HG03097 (cell line): ENCODE measurements around the gene CNGA3.

Source experiments
- ATAC-seq: cut with Tn5 transposase; IDR thresholded peaks from one replicate; pipeline ENCODE4 v1.9.1; 2021; ENCODE audit not compliant: unreplicated experiment, low FRiP score

Gene CNGA3

DNA sequence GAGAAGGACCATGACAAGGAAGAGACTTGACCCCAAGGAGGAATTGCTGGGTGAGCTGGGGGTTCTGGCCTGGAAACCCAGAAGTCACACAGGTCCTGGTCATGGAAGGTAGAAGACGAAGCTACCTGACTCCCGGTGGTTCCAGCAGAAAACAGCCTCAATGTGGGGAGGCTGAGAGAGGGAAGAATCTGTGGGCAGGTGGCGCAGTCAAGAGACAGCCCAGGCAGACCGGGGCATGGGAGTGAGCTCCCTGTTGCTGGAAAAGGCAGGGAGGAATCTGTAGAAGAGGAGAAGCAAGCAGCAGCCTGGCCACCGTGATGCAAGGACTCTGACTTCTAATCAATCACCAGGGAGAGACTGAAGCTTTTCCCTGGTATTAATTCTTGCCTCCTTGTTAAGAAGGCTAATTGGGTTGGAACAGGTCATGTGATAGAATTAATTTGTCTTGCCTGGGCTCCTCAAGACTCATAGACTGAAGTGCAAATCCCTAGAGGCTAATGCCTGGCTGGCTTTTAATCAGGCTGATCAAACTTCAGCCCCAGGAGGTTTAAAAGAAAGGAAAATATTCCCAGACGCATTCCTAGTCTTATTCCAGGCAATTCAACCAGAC, 30.1 kb downstream of the CNGA3 start:
- no peak for ATAC-seq

DNA sequence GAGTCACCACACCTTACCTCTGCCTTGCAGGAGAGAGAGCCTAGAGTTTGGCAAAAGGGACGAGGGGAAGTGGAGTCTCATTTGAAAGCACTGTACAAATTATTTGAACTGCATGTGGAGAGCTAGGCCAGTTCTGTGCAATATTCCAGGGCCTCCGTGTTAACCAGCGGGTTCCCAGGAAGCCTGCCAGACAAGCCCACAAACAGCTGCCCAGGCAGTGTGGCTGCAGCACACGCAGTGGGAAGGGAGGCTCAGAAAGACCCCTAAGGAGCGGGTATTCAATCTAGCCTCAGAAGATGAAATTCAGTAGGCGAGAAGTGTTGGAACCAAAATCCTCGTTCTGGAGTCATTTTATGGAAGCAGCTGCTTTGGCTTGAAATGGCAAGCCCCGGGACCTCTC, 30.7 kb downstream of the CNGA3 start:
- ATAC-seq = no peak

GRCh38 chr2:98377544-98377943, 31.3 kb downstream of the CNGA3 start:
- ATAC-seq = no peak

DNA sequence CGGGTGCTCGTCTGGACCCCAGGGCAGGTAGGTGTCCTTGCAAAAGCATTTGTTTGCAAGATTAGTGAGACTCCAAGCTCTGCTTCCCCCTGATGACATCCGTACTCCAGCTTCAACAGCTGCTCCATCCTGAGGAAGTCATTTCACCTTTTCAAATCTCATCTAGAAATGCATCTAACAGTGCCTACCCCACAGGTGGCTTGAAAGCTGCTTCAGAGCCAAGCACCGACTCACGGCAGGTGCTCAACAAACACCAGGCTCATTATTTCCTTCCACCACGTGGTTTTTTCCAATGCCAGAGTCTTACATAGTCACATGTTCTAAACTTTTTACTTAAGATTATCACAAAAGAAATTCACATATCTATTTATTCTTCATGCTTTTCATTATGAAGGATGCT, 31.9 kb downstream of the CNGA3 start:
- ATAC-seq = no peak

DNA sequence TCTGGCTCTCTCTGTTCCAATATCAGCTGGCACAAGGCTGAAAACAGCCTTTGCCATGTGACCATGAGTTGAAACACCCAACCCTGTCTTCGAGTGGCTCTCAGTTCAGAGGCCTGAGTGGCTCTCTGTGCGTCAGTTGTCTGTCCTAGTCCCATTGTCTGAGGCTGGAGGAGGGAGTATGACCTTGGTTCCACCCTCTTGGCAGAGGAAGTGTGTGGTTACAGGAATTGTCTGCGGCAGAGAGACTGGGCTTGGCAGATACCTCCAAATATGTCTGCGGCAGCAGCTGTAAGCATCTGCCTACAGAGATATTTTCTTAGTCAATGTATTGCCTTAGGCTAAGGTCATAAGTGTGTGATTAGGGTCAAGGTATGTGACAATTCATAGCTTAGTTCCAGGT, 32.6 kb downstream of the CNGA3 start:
- no peak for ATAC-seq

DNA sequence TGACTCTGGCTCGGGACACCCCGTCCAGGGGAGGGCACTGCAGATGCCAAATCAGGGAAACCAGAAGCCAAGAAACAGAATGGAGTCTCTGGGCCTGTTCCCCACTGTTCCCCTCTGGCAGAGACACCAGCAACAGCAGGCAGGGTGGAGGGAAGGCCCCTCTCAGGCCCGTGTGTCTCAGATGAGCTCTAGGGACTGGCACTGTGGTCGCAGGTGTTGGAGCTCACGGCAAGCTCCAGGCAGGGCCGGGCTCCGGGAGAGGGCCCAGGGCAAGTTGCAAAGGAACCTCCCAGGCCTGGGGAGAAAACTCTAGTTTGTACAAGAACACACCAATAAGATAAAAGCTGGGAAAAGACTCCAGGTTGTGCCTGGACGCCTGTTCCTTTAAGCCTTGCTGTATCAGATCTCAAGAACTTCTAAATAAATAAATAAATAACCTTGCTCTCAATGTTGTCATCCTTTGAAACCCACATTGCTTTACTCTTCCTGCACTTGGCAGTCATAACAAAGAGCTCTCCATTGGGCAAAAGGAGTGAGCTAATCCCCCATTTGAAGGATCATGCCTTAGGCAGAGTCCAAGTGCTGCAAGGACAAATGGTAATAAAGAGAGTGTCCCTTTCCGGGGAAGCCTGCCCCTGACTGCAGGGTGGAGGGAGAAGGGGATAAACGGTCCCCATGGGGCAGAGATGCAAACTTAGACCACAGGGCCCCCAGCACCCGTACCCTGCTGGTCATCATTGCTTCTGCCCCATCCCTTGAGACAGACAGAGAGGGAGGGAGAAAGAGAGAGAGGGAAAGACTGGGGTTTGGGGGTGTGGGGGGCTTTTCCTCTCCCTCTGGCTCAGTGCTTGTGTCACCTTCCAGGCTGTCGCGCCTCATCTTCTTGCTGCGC, 33.3 kb downstream of the CNGA3 start:
- ATAC-seq = no peak

DNA sequence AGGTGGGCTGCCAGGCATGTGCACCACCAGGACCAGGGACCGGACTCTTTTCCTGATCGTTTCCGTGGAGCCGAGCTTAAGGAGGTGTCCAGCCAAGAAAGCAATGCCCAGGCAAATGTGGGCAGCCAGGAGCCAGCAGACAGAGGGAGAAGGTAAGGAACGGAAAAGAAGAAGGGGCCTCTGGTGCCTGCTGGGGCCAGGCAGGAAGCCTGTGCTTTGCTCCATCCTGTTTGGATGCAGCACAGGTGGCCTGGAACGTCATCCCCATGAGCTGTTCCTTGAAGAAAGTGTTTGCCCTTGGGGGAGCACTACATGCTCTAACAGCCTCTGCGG, 33.9 kb downstream of the CNGA3 start:
- ATAC-seq = no peak

DNA sequence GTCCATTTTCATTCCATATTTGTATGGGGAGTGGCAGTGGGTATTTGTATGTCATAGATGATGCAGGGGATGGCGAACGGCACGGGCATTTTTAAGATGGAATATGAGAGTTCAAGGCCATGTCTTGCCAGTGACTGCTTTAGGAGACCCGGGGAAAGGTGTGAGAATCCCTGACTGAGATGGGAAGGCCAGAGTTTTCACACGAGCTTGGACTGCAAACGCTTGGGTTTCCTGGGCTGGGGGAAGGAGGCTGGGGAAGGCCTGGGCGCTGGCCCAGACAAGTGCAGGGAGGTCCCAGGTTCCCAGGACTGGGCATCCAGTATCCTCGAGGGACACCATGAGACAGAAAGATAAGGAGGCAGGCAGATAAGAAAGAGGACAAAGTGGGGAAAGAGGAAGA, 35.2 kb downstream of the CNGA3 start:
- no peak for ATAC-seq

DNA sequence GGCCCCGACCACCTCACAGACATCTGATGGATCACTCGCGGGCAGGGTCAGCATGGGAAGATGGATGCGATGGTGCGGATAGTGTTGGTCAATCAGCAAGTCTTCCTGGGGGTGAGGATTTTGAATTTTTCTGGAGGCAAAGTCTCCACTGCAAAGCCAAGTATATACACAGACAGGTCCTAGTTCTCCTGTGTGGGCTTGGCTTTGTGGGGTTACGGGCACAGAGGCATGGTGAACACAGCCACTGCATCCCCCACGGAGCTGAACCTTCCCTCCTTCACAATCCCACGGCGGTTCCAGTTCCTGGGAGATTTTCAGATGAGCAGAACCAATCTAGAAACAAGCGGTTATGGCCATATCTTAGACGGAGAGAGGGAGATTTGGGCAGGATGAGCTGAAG, 35.8 kb downstream of the CNGA3 start:
- no peak for ATAC-seq

- no peak for ATAC-seq
Observed at GRCh38 chr2:98382739-98383138, 36.5 kb downstream of the CNGA3 start.

DNA sequence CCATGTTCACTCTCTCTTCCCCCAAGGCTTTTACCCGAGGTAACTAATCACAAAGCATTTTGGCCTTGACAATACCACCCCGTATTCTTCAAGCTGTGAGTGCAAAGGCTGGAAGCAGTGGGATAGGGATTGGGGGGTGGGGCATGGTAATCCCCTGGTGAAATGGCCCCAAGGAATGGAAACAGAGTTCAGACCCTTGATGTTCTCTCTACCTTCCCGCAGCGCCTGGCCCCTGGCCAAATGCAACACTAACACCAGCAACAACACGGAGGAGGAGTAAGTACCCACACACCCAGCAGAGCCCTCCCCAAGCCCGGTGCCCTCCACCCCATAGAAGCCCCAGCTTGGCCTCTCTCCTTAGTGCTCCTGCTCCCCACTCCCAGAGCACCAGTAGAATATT, 36.9 kb downstream of the CNGA3 start:
- ATAC-seq = no peak

GRCh38 chr2:98385050-98385699, 38.9 kb downstream of the CNGA3 start:
- no peak for ATAC-seq

DNA sequence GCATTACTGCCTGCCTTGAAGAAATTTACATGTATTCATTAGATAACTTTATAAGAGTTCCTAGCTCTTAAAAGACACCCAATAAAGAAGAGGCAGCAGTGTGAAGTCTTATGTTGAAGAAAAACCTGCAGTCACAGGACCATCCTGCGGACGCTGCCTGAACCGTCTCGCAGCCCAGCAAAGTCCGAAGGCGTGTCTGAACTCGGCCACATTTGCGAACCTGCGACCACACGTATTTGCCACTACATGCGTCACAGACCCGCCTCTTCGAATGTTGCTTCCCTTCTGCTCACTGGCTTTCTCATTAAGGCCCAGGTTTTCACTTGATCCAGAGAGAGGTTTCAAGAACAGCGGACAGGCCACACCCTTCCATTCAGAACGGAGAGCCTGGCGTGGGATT, 41.2 kb downstream of the CNGA3 start:
- no peak for ATAC-seq

- no peak for ATAC-seq
Observed at GRCh38 chr2:98388081-98388480, 41.8 kb downstream of the CNGA3 start.

- no peak for ATAC-seq
Observed at GRCh38 chr2:98388601-98389250, 42.5 kb downstream of the CNGA3 start.

GRCh38 chr2:98389251-98389605, 43.0 kb downstream of the CNGA3 start:
- no peak for ATAC-seq

GRCh38 chr2:98390571-98391476, 44.6 kb downstream of the CNGA3 start:
- ATAC-seq = no peak

DNA sequence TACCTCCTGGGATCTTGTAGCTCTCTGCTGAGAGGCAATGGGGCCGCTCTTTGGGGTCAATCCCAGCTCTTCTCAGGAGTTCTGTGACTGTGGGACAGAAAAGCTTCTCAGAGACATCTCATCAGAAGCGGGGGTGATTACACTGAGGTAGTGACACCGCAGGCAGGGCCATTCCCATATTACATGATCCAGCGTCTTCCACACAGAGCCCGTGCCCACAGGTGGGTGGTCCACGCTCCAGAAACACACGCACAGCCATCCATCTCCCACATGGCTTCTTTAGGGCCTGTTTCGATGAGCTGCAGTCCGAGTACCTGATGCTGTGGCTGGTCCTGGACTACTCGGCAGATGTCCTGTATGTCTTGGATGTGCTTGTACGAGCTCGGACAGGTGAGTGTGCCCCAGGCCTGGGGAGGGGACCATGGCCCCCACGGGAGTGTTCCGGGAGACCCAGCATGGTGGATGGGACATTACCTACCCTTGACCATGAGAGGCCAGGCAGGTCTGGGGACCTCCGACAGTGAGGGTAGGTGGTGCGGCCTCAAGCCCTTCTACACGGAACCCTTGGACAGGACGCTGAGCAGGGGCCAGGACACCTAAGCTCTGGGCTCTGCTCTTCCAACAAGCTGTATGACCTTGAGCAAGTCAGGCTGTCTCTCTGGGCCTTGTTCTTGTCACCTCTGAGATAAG, 45.5 kb downstream of the CNGA3 start:
- ATAC-seq = no peak

DNA sequence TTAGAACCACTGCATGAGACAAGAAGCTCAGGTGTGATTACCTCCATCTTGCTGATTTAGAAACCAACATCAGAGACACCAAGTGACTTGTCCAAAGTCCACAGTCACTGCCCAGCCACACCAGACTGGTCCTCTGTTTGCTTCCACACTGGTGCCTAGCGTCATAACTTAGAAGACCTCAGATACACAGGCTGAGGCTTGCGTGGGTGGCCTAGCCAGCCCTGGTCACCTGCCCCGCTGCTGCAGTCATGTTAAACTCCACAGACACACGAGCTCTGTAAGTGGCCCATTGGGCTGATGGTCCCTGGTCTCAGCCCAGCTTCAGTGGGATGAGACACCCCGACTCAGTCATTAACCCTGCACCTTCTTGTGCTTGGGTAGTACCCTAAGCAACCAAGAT, 47.1 kb downstream of the CNGA3 start:
- ATAC-seq = no peak

- ATAC-seq = no peak
Observed at GRCh38 chr2:98394595-98395153, 48.4 kb downstream of the CNGA3 start.
